DND-41 (cell line): ENCODE data around the gene DLG2.

Experiments used
- ATAC-seq: fragments of 200-7000 bp; cut with Tn5 transposase; 3 replicates; pipeline ENCODE4 v1.9.1; 2021; ENCODE audit warnings: low read depth; ENCODE audit not compliant: insufficient read depth
- DNase-seq: peaks from one replicate; pipeline ENCODE4 v3.0.0-alpha.2; 2020
- H2AFZ ChIP-seq: 2 replicates; pipeline ENCODE4 v1.6.0; 2012; ENCODE audit warnings: low read depth, low read length
- H3K27ac ChIP-seq: 2 replicates; pipeline ENCODE4 v1.5.1; 2012; ENCODE audit warnings: low read length, inconsistent platforms
- H3K27me3 ChIP-seq: fragments of 200-600 bp; sonication (generic); 2 replicates; pipeline ENCODE4 v1.6.0; 2012; ENCODE audit warnings: low read length, mild to moderate bottlenecking, inconsistent platforms; ENCODE audit not compliant: insufficient read depth, poor library complexity
- H3K36me3 ChIP-seq: 2 replicates; pipeline ENCODE4 v1.5.1; 2012; ENCODE audit warnings: low read length, inconsistent platforms; ENCODE audit not compliant: insufficient read depth
- H3K4me1 ChIP-seq: 2 replicates; pipeline ENCODE4 v1.5.1; 2012; ENCODE audit warnings: mild to moderate bottlenecking, low read length; ENCODE audit not compliant: insufficient read depth
- H3K4me2 ChIP-seq: 2 replicates; pipeline ENCODE4 v1.6.0; 2012; ENCODE audit warnings: mild to moderate bottlenecking, moderate library complexity, low read length, inconsistent platforms; ENCODE audit not compliant: insufficient read depth
- H3K4me3 ChIP-seq, 2 experiments: fragments of 200-600 bp in 1 of 2; shearing (Covaris generic) in 1 of 2; 2 replicates each; pipeline ENCODE4 v1.5.1; 2012 to 2016; ENCODE audit warnings: inconsistent platforms in 2 of 2, low read length in 2 of 2, mild to moderate bottlenecking in 2 of 2, low read depth in 1 of 2, moderate library complexity in 1 of 2
- H3K79me2 ChIP-seq: 2 replicates; pipeline ENCODE4 v1.6.0; 2012; ENCODE audit warnings: low read length, inconsistent platforms; ENCODE audit not compliant: insufficient read depth
- H3K9ac ChIP-seq: 2 replicates; pipeline ENCODE4 v1.6.0; 2012; ENCODE audit warnings: low read depth, mild to moderate bottlenecking, inconsistent platforms, low read length, moderate library complexity
- H3K9me3 ChIP-seq: 2 replicates; pipeline ENCODE4 v1.5.1; 2012; ENCODE audit warnings: low read length, moderate library complexity, mild to moderate bottlenecking, inconsistent platforms; ENCODE audit not compliant: insufficient read depth, severe bottlenecking
- H4K20me1 ChIP-seq: 2 replicates; pipeline ENCODE4 v1.6.0; 2012; ENCODE audit warnings: low read length; ENCODE audit not compliant: insufficient read depth
- EZH2 ChIP-seq: IDR thresholded peaks from 3 replicates; pipeline ENCODE4 v1.6.1; 2012; ENCODE audit warnings: borderline replicate concordance, low read depth, mild to moderate bottlenecking, moderate library complexity, low read length, inconsistent platforms; ENCODE audit not compliant: severe bottlenecking
- TF ChIP-seq, protein P1 (sequence below): IDR thresholded peaks from 2 replicates; pipeline ENCODE4 v1.5.1; 2012; ENCODE audit warnings: borderline replicate concordance, low read length, moderate library complexity, mild to moderate bottlenecking; ENCODE audit not compliant: poor library complexity, severe bottlenecking; ENCODE audit errors: extremely low read depth

DLG2 gene

DNA sequence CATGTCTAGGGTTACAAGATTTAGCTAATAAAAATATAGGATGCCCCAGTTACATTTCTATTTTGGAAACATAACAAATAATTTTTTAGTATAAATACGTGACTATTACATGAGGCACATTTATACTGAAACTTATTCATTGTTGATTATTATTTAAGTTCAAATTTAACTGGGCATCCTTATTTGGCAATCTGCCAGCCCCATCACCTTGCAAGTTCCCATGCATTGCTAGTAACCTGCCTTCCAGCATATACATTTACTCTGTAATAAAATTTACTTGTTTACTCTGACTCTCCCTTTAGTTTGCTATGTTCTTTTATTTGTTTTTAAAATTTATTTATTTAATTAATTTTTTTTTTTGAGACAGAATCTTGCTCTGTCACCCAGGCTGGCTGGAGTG is 1686.1 kb downstream of the DLG2 start:
- Histone ChIP-seq H3K9ac (no peak overlapping the region), H3K36me3 (no peaks in the 10 kb centered on the region), H4K20me1 (no peaks in the 10 kb centered on the region), H3K9me3 (no peaks in the 10 kb centered on the region), H3K79me2 (no peaks in the 10 kb centered on the region), H3K27me3 (no peaks in the 10 kb centered on the region), H3K4me1 (no peaks in the 10 kb centered on the region), H3K4me3 (no peak overlapping the region), H3K27ac (no peak overlapping the region), H2AFZ (no peak overlapping the region), H3K4me2 (no peak overlapping the region)
- no peak for TF ChIP-seq EZH2
- TF ChIP-seq, protein P1, sequence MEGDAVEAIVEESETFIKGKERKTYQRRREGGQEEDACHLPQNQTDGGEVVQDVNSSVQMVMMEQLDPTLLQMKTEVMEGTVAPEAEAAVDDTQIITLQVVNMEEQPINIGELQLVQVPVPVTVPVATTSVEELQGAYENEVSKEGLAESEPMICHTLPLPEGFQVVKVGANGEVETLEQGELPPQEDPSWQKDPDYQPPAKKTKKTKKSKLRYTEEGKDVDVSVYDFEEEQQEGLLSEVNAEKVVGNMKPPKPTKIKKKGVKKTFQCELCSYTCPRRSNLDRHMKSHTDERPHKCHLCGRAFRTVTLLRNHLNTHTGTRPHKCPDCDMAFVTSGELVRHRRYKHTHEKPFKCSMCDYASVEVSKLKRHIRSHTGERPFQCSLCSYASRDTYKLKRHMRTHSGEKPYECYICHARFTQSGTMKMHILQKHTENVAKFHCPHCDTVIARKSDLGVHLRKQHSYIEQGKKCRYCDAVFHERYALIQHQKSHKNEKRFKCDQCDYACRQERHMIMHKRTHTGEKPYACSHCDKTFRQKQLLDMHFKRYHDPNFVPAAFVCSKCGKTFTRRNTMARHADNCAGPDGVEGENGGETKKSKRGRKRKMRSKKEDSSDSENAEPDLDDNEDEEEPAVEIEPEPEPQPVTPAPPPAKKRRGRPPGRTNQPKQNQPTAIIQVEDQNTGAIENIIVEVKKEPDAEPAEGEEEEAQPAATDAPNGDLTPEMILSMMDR, result no peak
- DNase-seq (no peak), ATAC-seq (no peak)

DNA sequence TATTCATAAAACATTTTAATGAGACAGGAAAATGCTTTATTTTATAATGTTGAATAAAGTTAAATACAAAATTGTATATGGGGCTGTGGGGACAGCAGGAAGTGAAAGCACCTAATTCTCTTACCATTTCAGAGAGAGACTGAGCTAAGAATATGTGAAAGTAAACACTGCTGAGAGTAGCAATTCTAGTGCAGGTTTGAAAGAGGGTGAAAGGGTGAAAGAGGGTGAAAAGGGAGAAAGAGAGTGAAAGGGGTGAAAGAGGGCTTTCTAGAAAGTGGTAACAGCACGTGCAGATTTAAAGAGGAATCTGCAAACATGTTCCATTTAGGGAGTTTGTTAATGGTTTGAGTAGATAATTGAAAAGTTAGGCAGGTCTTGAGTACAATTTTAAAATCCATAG is 1689.0 kb downstream of the DLG2 start:
- no peak overlapping the region for H3K4me3 ChIP-seq
- TF ChIP-seq, protein P1, result no peak
- no peak for TF ChIP-seq EZH2
- H3K4me1 ChIP-seq, result no peaks in the 10 kb centered on the region
- H2AFZ ChIP-seq, result no peak overlapping the region
- ATAC-seq (no peak), DNase-seq (no peak)
- H3K27me3 ChIP-seq, result no peaks in the 10 kb centered on the region
- H3K9ac ChIP-seq, result no peak overlapping the region
- no peaks in the 10 kb centered on the region for H4K20me1 ChIP-seq
- H3K4me2 ChIP-seq, result no peak overlapping the region
- H3K79me2 ChIP-seq, result no peaks in the 10 kb centered on the region
- H3K27ac ChIP-seq, result no peak overlapping the region
- no peaks in the 10 kb centered on the region for H3K36me3 ChIP-seq
- no peaks in the 10 kb centered on the region for H3K9me3 ChIP-seq

DNA sequence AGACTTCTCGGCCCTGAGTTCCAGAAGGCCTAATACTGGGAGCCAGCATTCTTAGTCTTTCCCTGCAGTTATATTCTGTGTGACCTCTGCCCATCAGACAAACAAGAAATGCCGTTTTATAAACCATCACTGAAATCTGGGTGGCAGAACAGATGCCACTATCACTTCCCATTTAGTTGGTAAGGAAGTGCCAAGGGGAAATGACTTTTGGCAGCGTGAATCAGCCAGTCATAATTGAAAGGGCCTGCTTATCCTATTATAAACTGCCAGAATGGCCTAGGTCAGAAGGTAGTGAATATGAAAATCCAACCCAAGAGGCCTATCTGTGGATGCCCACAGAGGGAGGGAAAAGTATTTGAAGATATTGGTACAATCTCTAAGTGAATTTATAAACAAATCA is 1694.1 kb downstream of the DLG2 start:
- Histone ChIP-seq H3K27ac (no peak overlapping the region), H3K4me2 (no peak overlapping the region), H3K4me1 (no peaks in the 10 kb centered on the region), H3K79me2 (no peaks in the 10 kb centered on the region), H3K36me3 (no peaks in the 10 kb centered on the region), H3K4me3 (no peak overlapping the region), H4K20me1 (no peaks in the 10 kb centered on the region), H3K9ac (no peak overlapping the region), H2AFZ (no peak overlapping the region), H3K27me3 (no peaks in the 10 kb centered on the region), H3K9me3 (no peaks in the 10 kb centered on the region)
- ATAC-seq (no peak), DNase-seq (no peak)
- TF ChIP-seq, protein P1, result no peak
- no peak for TF ChIP-seq EZH2

DNA sequence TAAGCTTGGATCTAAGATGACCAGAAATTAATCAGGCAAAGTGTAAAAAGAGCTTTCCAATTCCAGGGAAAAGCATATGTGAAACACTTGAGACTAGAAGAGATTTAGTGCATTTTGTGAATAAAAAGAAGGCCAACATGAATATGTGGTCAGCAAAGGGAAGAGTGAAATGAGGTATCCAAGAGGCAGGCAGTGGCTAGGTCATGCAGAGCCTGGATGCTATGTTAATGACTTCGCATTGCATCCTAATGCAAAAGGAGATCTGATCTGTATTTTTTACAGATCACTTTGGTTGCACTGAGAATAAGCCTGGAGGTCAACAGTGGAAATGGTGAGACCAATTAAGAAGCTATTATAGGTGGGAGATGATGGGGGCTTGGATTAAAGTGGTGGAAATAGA is 1699.7 kb downstream of the DLG2 start:
- H2AFZ ChIP-seq, result no peak overlapping the region
- no peak overlapping the region for H3K9ac ChIP-seq
- no peaks in the 10 kb centered on the region for H3K9me3 ChIP-seq
- no peak overlapping the region for H3K27ac ChIP-seq
- no peak for TF ChIP-seq EZH2
- TF ChIP-seq, protein P1, result no peak
- H3K4me3 ChIP-seq, result no peak overlapping the region
- H3K27me3 ChIP-seq, result no peaks in the 10 kb centered on the region
- no peaks in the 10 kb centered on the region for H3K4me1 ChIP-seq
- DNase-seq, result no peak
- no peak overlapping the region for H3K4me2 ChIP-seq
- H4K20me1 ChIP-seq, result no peaks in the 10 kb centered on the region
- no peaks in the 10 kb centered on the region for H3K79me2 ChIP-seq
- no peak for ATAC-seq
- no peaks in the 10 kb centered on the region for H3K36me3 ChIP-seq
